Lung (tissue), 12 donors: ENCODE results near the gene SLC2A10. TPM values are rescaled to one million over a fixed set of nuclear protein-coding genes. Genes with fewer than 3 reads are reported as not detected.

Source experiments
- ATAC-seq: fragments of 200-7000 bp; cut with Tn5 transposase; one replicate; pipeline ENCODE4 v1.9.1; 2020; ENCODE audit warnings: moderate number of reproducible peaks; ENCODE audit not compliant: insufficient read depth, low FRiP score
- DNase-seq, 3 donors: peaks; one replicate each; pipeline ENCODE4 v3.0.0-alpha.2; 2013 to 2017
- H3K27ac ChIP-seq, 2 donors: one replicate each; pipeline ENCODE4 v1.5.1; 2013; ENCODE audit warnings: mild to moderate bottlenecking in 2 of 2, moderate library complexity in 2 of 2, control low read depth in 1 of 2, inconsistent platforms in 1 of 2, low read depth in 1 of 2, low read length in 1 of 2
- H3K27me3 ChIP-seq, 3 donors: one replicate each; pipeline ENCODE4 v1.5.1; 2013; ENCODE audit warnings: low read length in 2 of 3; ENCODE audit not compliant: control insufficient read depth in 3 of 3, insufficient read depth in 3 of 3
- H3K36me3 ChIP-seq, 4 donors: one replicate each; pipeline ENCODE4 v1.5.1; 2013; ENCODE audit warnings: low read length in 4 of 4, mild to moderate bottlenecking in 1 of 4, moderate library complexity in 1 of 4; ENCODE audit not compliant: control insufficient read depth in 4 of 4, insufficient read depth in 4 of 4
- H3K4me1 ChIP-seq, 5 donors: one replicate each; pipeline ENCODE4 v1.5.1; 2013; ENCODE audit warnings: low read length in 5 of 5, mild to moderate bottlenecking in 2 of 5, moderate library complexity in 1 of 5; ENCODE audit not compliant: control insufficient read depth in 5 of 5, insufficient read depth in 5 of 5
- H3K4me3 ChIP-seq: one replicate; pipeline ENCODE4 v1.5.1; 2013; ENCODE audit warnings: mild to moderate bottlenecking, control low read depth, moderate library complexity
- H3K9ac ChIP-seq, 2 donors: one replicate each; pipeline ENCODE4 v1.5.1; 2013; ENCODE audit warnings: low read length in 2 of 2, control low read depth in 1 of 2; ENCODE audit not compliant: insufficient read depth in 1 of 2
- H3K9me3 ChIP-seq, 4 donors: one replicate each; pipeline ENCODE4 v1.5.1; 2013; ENCODE audit warnings: low read length in 3 of 4, mild to moderate bottlenecking in 1 of 4, moderate library complexity in 1 of 4; ENCODE audit not compliant: control insufficient read depth in 4 of 4, insufficient read depth in 3 of 4
- CTCF ChIP-seq: IDR thresholded peaks from 2 replicates; pipeline ENCODE4 v1.5.1; 2012; ENCODE audit warnings: mild to moderate bottlenecking; ENCODE audit errors: control extremely low read depth, extremely low read depth
- WGBS, 2 donors: extraction: QIAGEN DNeasy Blood & Tissue Kit; methylation state at CpG; one replicate each; pipeline ENCODE4 v1.1.7; 2013; 5-methylcytosine and 5-hydroxymethylcytosine counted together
- polyA plus RNA-seq, 2 donors: library from polyadenylated mRNA; stranded (reverse); fragments of 200-250 nt; gene quantifications; one replicate each; pipeline ENCODE4 v1.2.1, GENCODE V29; 2013
- total RNA-seq, 2 donors: library from RNA; depleted of rRNA in 1 of 2; stranded (reverse); fragments of >200 nt in 1 of 2; gene quantifications; one replicate each; pipeline ENCODE4 v1.2.1, GENCODE V29; 2014 to 2021
- donor health status: control.
- donor health status: control.
- donor health status: Bipolar disorder and iron deficiency.
- donor health status: healthy.
- donor health status: DM: yes; HTN: yes; CAD: no.

SLC2A10 gene
- total and polyA plus RNA-seq, 4 donors: 7.4 to 20.6 (median 12.1) TPM

- TF ChIP-seq CTCF: no peak
- Histone ChIP-seq H3K9ac (no peak overlapping the region), H3K4me1 (no peaks in the 10 kb centered on the region), H3K36me3 (peaks cover 0 to 15% (median 3%) of the 10 kb centered on the region in 4 donors), H3K4me3 (no peak overlapping the region), H3K27me3 (no peaks in the 10 kb centered on the region), H3K27ac (no peak overlapping the region), H3K9me3 (peaks cover 0 to 3% (median 0%) of the 10 kb centered on the region in 4 donors)
- 93 to 98% methylated on average over 2 of the region's 2 CpGs for WGBS, 2 donors
- DNase-seq (no peak), ATAC-seq (no peak)
Measured at GRCh38 chr20:46735436-46735835, 26.0 kb downstream of the SLC2A10 start.

DNA sequence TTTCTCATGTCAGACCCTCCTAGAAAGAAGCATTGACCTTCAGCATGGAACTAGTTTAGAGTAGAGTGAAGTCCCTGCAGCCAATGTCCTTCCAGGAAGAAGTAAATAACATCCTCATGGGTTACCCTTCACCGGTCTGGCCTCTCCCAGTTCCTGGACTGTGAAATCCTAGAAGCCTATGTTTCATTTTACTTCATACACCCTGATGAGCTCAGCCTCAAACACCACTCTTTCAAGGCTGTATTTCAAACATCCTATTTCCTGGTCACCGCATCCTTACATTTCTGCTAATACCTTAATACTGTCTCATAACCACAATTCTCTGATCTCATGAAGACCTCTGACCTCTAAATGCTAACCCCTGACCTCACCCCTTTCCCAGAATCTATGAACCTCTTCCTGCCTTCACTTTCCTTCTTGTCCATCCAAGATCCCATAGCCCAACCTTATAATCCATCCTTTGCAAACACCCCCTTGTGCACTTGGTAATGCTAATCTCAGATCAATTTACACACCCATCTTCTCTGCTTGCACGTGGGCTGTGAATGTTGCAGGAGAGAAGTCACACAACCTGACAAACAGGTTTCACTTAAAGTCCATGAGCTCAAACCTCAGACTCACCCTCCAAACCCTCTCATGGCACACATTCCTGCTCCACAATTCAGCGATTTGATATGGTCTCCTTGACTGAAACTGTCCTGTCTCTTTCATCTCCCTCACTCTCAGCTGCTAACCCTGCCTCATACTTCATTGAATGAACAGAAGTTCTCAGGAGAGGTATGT lies 30.2 kb downstream of the SLC2A10 start:
- Histone ChIP-seq H3K4me1 (no peaks in the 10 kb centered on the region), H3K27ac (no peak overlapping the region), H3K4me3 (no peak overlapping the region), H3K9me3 (peaks cover 0 to 2% (median 0%) of the 10 kb centered on the region in 4 donors), H3K36me3 (peaks cover 0 to 2% (median 0%) of the 10 kb centered on the region in 4 donors), H3K27me3 (no peaks in the 10 kb centered on the region), H3K9ac (no peak overlapping the region)
- no peak for ATAC-seq
- TF ChIP-seq CTCF: no peak
- 64 to 68% methylated on average over 4 of the region's 4 CpGs for WGBS, 2 donors
- peak in 1 of 3 donors; percentile 69 for DNase-seq

- WGBS, 2 donors: 91% methylated on average over 3 of the region's 3 CpGs
- H3K27me3 ChIP-seq: no peaks in the 10 kb centered on the region
- ATAC-seq: no peak
- no peak for DNase-seq
- no peaks in the 10 kb centered on the region for H3K4me1 ChIP-seq
- H3K27ac ChIP-seq: no peak overlapping the region
- H3K36me3 ChIP-seq: no peaks in the 10 kb centered on the region
- H3K4me3 ChIP-seq: no peak overlapping the region
- H3K9me3 ChIP-seq: peaks cover 0 to 2% (median 0%) of the 10 kb centered on the region in 4 donors
- TF ChIP-seq CTCF: no peak
- no peak overlapping the region for H3K9ac ChIP-seq
Measured at GRCh38 chr20:46740214-46740609, 30.8 kb downstream of the SLC2A10 start.
